MM.1S (cell line): ENCODE measurements around the gene APOBEC3A.

Experiments
- DNase-seq: peaks from one replicate; pipeline ENCODE4 v3.0.0-alpha.2; 2015
- H2AFZ ChIP-seq: fragments of 300-600 bp; sonication (generic); 2 replicates; pipeline ENCODE4 v1.6.0; 2016; ENCODE audit warnings: antibody characterized with exemption, low read length
- H3F3A ChIP-seq: fragments of 300-600 bp; sonication (generic); 2 replicates; pipeline ENCODE4 v1.6.1; 2016; ENCODE audit warnings: mild to moderate bottlenecking, antibody characterized with exemption, low read length, moderate library complexity, mixed read lengths; ENCODE audit not compliant: insufficient read depth
- H3K27ac ChIP-seq: fragments of 300-600 bp; sonication (generic); 2 replicates; pipeline ENCODE4 v1.5.1; 2016; ENCODE audit warnings: mild to moderate bottlenecking, low read length
- H3K27me3 ChIP-seq: fragments of 300-600 bp; sonication (generic); replicated peaks from 2 replicates; pipeline ENCODE4 v1.6.0; 2016; ENCODE audit warnings: low read length; ENCODE audit not compliant: insufficient read depth
- H3K36me3 ChIP-seq: fragments of 300-600 bp; sonication (generic); replicated peaks from 2 replicates; pipeline ENCODE4 v1.6.1; 2016; ENCODE audit warnings: mild to moderate bottlenecking, low read length, mixed read lengths; ENCODE audit not compliant: insufficient read depth
- H3K4me1 ChIP-seq: fragments of 300-600 bp; sonication (generic); 2 replicates; pipeline ENCODE4 v1.6.1; 2016; ENCODE audit warnings: low read length, mixed read lengths
- H3K4me2 ChIP-seq: fragments of 300-600 bp; sonication (generic); 2 replicates; pipeline ENCODE4 v1.6.0; 2016; ENCODE audit warnings: low read depth, low read length
- H3K4me3 ChIP-seq: fragments of 300-600 bp; sonication (generic); 2 replicates; pipeline ENCODE4 v1.5.1; 2016; ENCODE audit warnings: low read length, mixed read lengths
- H3K79me2 ChIP-seq: fragments of 300-600 bp; sonication (generic); 2 replicates; pipeline ENCODE4 v1.6.1; 2016; ENCODE audit warnings: mixed run types, low read length, mixed read lengths
- H3K9ac ChIP-seq: fragments of 300-600 bp; sonication (generic); 2 replicates; pipeline ENCODE4 v1.6.1; 2016; ENCODE audit warnings: low read length, mixed read lengths
- H3K9me2 ChIP-seq: fragments of 300-600 bp; sonication (generic); replicated peaks from 2 replicates; pipeline ENCODE4 v1.6.1; 2016; ENCODE audit warnings: mild to moderate bottlenecking, low read length, mixed read lengths; ENCODE audit not compliant: insufficient read depth
- H3K9me3 ChIP-seq: fragments of 300-600 bp; sonication (generic); replicated peaks from 2 replicates; pipeline ENCODE4 v1.6.1; 2016; ENCODE audit warnings: mild to moderate bottlenecking, low read length, mixed read lengths; ENCODE audit not compliant: insufficient read depth
- H4K20me1 ChIP-seq: fragments of 300-600 bp; sonication (generic); 2 replicates; pipeline ENCODE4 v1.6.1; 2016; ENCODE audit warnings: mild to moderate bottlenecking, low read length, moderate library complexity, mixed read lengths; ENCODE audit not compliant: insufficient read depth
- CTCF ChIP-seq: fragments of 300-600 bp; sonication (generic); IDR thresholded peaks from 2 replicates; pipeline ENCODE4 v1.5.1; 2016; ENCODE audit warnings: antibody characterized with exemption, low read length, mixed read lengths
- EZH2 ChIP-seq: fragments of 300-600 bp; sonication (generic); optimal IDR thresholded peaks from 2 replicates; pipeline ENCODE3; 2017; ENCODE audit warnings: low read depth, mild to moderate bottlenecking, antibody characterized with exemption, low read length, mixed read lengths
- EZH2phosphoT487 ChIP-seq: fragments of 300-600 bp; sonication (generic); IDR thresholded peaks from 2 replicates; pipeline ENCODE4 v1.6.1; 2018; ENCODE audit warnings: antibody characterized with exemption, low read length

The APOBEC3A gene

GRCh38 chr22:38971202-38971601, 13.8 kb downstream of the APOBEC3A start:
- Histone ChIP-seq H4K20me1 (no peaks in the 10 kb centered on the region), H3K9ac (no peak overlapping the region), H3K4me3 (no peak overlapping the region), H3K79me2 (no peaks in the 10 kb centered on the region), H2AFZ (no peak overlapping the region), H3K9me3 (no peaks in the 10 kb centered on the region), H3F3A (no peaks in the 10 kb centered on the region), H3K4me1 (peaks cover 22% of the 10 kb centered on the region), H3K36me3 (no peaks in the 10 kb centered on the region), H3K4me2 (no peak overlapping the region), H3K9me2 (no peaks in the 10 kb centered on the region), H3K27me3 (no peaks in the 10 kb centered on the region), H3K27ac (no peak overlapping the region)
- TF ChIP-seq CTCF (no peak), EZH2 (no peak), EZH2phosphoT487 (no peak)
- DNase-seq, result no peak

- Histone ChIP-seq H3K27me3 (no peaks in the 10 kb centered on the region), H2AFZ (no peak overlapping the region), H3K4me2 (no peak overlapping the region), H3K9me2 (no peaks in the 10 kb centered on the region), H3K4me3 (no peak overlapping the region), H3K79me2 (no peaks in the 10 kb centered on the region), H3K9ac (no peak overlapping the region), H4K20me1 (no peaks in the 10 kb centered on the region), H3K36me3 (no peaks in the 10 kb centered on the region), H3K9me3 (no peaks in the 10 kb centered on the region), H3K27ac (no peak overlapping the region), H3F3A (no peaks in the 10 kb centered on the region), H3K4me1 (peaks cover 18% of the 10 kb centered on the region)
- TF ChIP-seq EZH2phosphoT487, result no peak
- TF ChIP-seq EZH2, result no peak
- no peak for TF ChIP-seq CTCF
- no peak for DNase-seq
Measured at GRCh38 chr22:38971791-38972190, 14.4 kb downstream of the APOBEC3A start.

GRCh38 chr22:38972558-38972957, 15.1 kb downstream of the APOBEC3A start:
- Histone ChIP-seq H3K36me3 (no peaks in the 10 kb centered on the region), H4K20me1 (no peaks in the 10 kb centered on the region), H3K9ac (no peak overlapping the region), H3K79me2 (no peaks in the 10 kb centered on the region), H3K4me1 (peaks cover 11% of the 10 kb centered on the region), H3K4me2 (no peak overlapping the region), H3K9me2 (no peaks in the 10 kb centered on the region), H3F3A (no peaks in the 10 kb centered on the region), H3K9me3 (no peaks in the 10 kb centered on the region), H3K27ac (no peak overlapping the region), H3K4me3 (no peak overlapping the region), H3K27me3 (no peaks in the 10 kb centered on the region), H2AFZ (no peak overlapping the region)
- no peak for DNase-seq
- no peak for TF ChIP-seq CTCF
- TF ChIP-seq EZH2phosphoT487, result no peak
- TF ChIP-seq EZH2, result no peak
